Measurements from ENCODE around the gene LETM1. TPM values are rescaled to one million over a fixed set of nuclear protein-coding genes. Genes with fewer than 3 reads are reported as not detected.

Gene LETM1
- total and polyA plus RNA-seq, 2 of the 13 experiments (the other 11 are each of a cell fraction or from before 2014, with no cell fraction given): 9.7 to 41.6 TPM

DNA sequence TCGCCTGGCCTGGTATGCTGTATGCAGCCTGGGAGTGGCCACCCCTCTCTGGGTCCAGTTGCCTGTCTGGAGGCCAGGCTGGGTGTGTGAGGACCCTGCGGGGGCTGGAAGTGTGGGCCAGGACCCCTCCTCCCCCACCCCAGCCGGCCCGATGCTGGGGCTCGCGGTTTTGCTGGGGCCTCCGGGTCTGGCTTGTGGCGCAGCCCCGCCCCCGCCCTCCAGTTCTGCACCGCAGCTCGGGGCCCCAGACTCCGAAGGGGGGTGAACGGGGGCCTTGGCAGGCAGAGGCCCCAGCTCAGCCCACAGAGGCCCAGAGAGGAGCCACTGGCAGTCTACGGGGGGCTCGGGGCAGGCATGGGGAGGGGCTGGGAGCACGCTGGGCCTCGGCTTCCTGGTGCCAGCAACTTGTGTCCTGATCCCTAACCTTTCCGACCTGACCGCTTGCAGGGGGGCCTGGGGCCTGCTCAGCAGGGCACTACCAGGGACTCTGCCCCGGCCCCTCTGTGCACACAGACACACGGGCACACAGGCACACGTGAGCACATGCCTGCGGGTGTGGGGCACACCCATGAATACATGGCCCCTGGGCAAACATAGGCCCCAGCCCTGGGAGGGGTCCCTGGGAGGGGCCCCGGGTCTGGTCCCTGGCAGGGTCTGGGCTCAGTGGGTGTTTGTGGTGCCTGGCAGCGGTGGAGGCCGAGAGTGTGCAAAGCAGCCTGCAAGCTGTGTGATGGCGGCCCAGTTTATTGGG lies 84.2 kb downstream of the LETM1 start (continued):
- TF ChIP-seq, protein P1, sequence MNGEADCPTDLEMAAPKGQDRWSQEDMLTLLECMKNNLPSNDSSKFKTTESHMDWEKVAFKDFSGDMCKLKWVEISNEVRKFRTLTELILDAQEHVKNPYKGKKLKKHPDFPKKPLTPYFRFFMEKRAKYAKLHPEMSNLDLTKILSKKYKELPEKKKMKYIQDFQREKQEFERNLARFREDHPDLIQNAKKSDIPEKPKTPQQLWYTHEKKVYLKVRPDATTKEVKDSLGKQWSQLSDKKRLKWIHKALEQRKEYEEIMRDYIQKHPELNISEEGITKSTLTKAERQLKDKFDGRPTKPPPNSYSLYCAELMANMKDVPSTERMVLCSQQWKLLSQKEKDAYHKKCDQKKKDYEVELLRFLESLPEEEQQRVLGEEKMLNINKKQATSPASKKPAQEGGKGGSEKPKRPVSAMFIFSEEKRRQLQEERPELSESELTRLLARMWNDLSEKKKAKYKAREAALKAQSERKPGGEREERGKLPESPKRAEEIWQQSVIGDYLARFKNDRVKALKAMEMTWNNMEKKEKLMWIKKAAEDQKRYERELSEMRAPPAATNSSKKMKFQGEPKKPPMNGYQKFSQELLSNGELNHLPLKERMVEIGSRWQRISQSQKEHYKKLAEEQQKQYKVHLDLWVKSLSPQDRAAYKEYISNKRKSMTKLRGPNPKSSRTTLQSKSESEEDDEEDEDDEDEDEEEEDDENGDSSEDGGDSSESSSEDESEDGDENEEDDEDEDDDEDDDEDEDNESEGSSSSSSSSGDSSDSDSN (CRISPR knock-in tag; IDR thresholded peaks at IDR 0.05): peak; percentile 43; the same call in 1 of the 2 replicates
- TF ChIP-seq, protein P2, sequence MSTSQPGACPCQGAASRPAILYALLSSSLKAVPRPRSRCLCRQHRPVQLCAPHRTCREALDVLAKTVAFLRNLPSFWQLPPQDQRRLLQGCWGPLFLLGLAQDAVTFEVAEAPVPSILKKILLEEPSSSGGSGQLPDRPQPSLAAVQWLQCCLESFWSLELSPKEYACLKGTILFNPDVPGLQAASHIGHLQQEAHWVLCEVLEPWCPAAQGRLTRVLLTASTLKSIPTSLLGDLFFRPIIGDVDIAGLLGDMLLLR (CRISPR knock-in tag; IDR thresholded peaks at IDR 0.05): no peak
- TF ChIP-seq ZNF577 (CRISPR knock-in tag; IDR thresholded peaks at IDR 0.05; ENCODE audit: borderline replicate concordance, low read depth): no peak
- TF ChIP-seq GTF2F1 (IDR thresholded peaks at IDR 0.05; ENCODE audit: low read length): no peak
- peak; percentile 63 for TF ChIP-seq AGO1 (IDR thresholded peaks at IDR 0.05; ENCODE audit: low read depth, low read length, poor library complexity, severe bottlenecking)
- no peak for TF ChIP-seq KDM4B (CRISPR knock-in tag; IDR thresholded peaks at IDR 0.05)
- no peak; the same call in none of the 2 replicates for TF ChIP-seq NR2F6 (IDR thresholded peaks at IDR 0.05)
- TF ChIP-seq NR2F6 (CRISPR knock-in tag; IDR thresholded peaks at IDR 0.05): no peak
- TF ChIP-seq ZNF772 (CRISPR knock-in tag; IDR thresholded peaks at IDR 0.05): no peak
- TF ChIP-seq ZNF850 (CRISPR knock-in tag; conservative IDR thresholded peaks at IDR 0.05): no peak
- TF ChIP-seq MYNN (CRISPR knock-in tag; IDR thresholded peaks at IDR 0.05; ENCODE audit: low read depth): no peak
- TF ChIP-seq ZNF660 (CRISPR knock-in tag; IDR thresholded peaks at IDR 0.05; ENCODE audit: borderline replicate concordance, low read depth): no peak
- TF ChIP-seq ATF7-NPFF (CRISPR knock-in tag; IDR thresholded peaks at IDR 0.05; ENCODE audit: low read depth): no peak; the same call in 1 of the 2 replicates
- TF ChIP-seq SMAD1 (CRISPR knock-in tag; IDR thresholded peaks at IDR 0.05; ENCODE audit: borderline replicate concordance, low read depth): no peak
- no peak for TF ChIP-seq KDM1A (CRISPR knock-in tag; IDR thresholded peaks at IDR 0.05)
- no peak for TF ChIP-seq THAP11 (CRISPR knock-in tag; IDR thresholded peaks at IDR 0.05)
- TF ChIP-seq, protein P3, sequence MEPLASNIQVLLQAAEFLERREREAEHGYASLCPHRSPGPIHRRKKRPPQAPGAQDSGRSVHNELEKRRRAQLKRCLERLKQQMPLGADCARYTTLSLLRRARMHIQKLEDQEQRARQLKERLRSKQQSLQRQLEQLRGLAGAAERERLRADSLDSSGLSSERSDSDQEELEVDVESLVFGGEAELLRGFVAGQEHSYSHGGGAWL (CRISPR knock-in tag; IDR thresholded peaks at IDR 0.05): no peak
- no peak for TF ChIP-seq ARNT2 (CRISPR knock-in tag; IDR thresholded peaks at IDR 0.05; ENCODE audit: low read depth)
- TF ChIP-seq TCF12 (IDR thresholded peaks at IDR 0.05): no peak
- no peak for TF ChIP-seq TCF12 (CRISPR knock-in tag; IDR thresholded peaks at IDR 0.05)
- no peak for TF ChIP-seq ETV5 (CRISPR knock-in tag; IDR thresholded peaks at IDR 0.05; ENCODE audit: borderline replicate concordance)
- no peak for TF ChIP-seq SUZ12 (IDR thresholded peaks at IDR 0.05; ENCODE audit: low read depth, low read length)
- TF ChIP-seq, protein P4, sequence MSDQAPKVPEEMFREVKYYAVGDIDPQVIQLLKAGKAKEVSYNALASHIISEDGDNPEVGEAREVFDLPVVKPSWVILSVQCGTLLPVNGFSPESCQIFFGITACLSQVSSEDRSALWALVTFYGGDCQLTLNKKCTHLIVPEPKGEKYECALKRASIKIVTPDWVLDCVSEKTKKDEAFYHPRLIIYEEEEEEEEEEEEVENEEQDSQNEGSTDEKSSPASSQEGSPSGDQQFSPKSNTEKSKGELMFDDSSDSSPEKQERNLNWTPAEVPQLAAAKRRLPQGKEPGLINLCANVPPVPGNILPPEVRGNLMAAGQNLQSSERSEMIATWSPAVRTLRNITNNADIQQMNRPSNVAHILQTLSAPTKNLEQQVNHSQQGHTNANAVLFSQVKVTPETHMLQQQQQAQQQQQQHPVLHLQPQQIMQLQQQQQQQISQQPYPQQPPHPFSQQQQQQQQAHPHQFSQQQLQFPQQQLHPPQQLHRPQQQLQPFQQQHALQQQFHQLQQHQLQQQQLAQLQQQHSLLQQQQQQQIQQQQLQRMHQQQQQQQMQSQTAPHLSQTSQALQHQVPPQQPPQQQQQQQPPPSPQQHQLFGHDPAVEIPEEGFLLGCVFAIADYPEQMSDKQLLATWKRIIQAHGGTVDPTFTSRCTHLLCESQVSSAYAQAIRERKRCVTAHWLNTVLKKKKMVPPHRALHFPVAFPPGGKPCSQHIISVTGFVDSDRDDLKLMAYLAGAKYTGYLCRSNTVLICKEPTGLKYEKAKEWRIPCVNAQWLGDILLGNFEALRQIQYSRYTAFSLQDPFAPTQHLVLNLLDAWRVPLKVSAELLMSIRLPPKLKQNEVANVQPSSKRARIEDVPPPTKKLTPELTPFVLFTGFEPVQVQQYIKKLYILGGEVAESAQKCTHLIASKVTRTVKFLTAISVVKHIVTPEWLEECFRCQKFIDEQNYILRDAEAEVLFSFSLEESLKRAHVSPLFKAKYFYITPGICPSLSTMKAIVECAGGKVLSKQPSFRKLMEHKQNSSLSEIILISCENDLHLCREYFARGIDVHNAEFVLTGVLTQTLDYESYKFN (CRISPR knock-in tag; conservative IDR thresholded peaks at IDR 0.05): peak; percentile 50; the same call in 1 of the 2 replicates
- no peak for TF ChIP-seq ZNF549 (CRISPR knock-in tag; IDR thresholded peaks at IDR 0.05)
- no peak for TF ChIP-seq SMC3 (IDR thresholded peaks at IDR 0.05; ENCODE audit: low read length)
- TF ChIP-seq RXRA (CRISPR knock-in tag; IDR thresholded peaks at IDR 0.05): no peak; the same call in 1 of the 2 replicates
